A673 (cell line): ENCODE measurements around the gene MANEAL.

Source experiments
- CTCF ChIP-seq: fragments of 300-800, 200-600 bp; sonication (generic); conservative IDR thresholded peaks from 2 replicates; pipeline ENCODE4 v1.5.1; 2017; ENCODE audit warnings: low read depth, mild to moderate bottlenecking, antibody characterized with exemption, low read length, moderate library complexity, mixed read lengths
- EZH2 ChIP-seq: fragments of 200-600 bp; sonication (generic); IDR thresholded peaks from 2 replicates; pipeline ENCODE4 v1.6.1; 2017; ENCODE audit warnings: borderline replicate concordance, low read depth, mild to moderate bottlenecking, mixed read lengths, antibody characterized with exemption, low read length; ENCODE audit not compliant: poor library complexity, severe bottlenecking

- TF ChIP-seq CTCF (no peak), EZH2 (no peak)
Measured at GRCh38 chr1:37778654-37779053, 15.0 kb upstream of the MANEAL start.
